Measurements from ENCODE around the gene ZGRF1.
"Not testable (repeated sequence)": the region's sequence is repeated elsewhere in the genome, so short reads cannot be mapped to it uniquely, and the experiment has no call there.

Gene ZGRF1

DNA sequence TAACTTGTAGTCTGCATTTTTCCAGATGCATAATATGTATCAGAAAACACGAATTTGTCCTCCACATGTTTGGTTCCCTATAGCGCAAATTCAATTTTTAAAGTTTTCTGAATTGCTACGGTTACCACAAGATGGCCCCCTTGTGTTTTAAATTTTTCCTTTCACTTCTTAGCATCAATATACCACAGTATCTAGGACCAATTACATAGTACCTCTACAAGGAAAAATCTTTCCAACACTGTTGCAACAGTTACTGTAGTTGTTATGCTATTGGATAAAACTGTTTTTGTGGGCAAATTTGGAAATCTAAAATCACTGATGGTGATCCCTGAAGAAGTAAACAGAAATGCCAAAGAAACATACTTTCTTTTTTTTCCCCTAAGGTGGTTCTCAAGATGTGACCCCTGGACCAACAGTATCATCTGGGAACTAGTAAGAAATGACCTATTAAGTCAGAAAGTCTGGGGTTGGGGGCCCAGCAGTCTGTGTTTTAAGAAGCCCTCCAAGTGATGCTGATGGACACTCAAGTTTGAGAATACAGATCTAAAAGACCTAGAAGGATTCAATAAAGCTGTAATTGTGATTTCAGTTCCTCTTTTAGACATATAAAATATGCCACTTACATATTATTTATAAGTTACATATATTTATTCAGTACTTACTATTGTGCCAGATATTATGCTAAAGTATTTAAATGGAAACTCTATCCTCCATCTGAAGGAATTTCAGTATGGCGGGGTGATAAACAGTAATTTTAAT is 3.1 kb downstream of the ZGRF1 start:
- peak; percentile 98 for FAIRE-seq

DNA sequence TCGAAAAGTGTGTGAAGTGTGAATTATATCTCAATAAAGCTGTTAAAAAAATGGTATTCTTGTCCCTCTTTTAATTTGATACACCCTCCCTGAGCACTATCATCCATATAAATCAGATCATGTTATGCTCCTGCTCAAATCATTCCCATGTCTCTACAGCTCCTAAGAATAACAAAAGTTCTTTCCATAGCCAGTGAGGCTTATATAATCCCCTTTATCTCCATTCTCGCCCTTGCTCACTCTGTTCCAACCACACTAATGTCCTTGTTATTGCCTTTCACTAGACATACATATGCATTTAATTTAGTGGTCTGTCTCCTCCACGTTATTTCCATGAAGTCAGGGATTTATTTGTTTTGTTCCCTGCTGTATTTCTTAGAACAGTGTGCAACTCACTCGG is 10.5 kb downstream of the ZGRF1 start:
- FAIRE-seq = no peak

DNA sequence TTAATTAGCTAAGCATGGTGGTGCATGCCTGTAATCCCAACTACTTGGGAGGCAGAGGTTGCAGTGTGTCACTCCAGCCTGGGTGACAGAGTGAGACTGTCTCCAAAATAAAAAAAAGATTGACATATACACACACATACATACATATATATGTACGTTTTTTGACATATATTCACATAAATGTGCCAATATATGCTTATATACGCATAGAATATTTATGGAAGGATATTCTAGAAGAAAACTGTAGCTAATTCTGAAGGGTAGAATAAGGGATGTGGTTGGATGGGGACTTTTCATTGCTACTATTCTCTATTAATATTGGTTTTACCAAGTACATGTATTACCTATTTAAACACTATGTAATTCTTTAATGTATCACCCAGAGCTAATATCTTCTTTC is 19.7 kb downstream of the ZGRF1 start:
- FAIRE-seq = no peak

DNA sequence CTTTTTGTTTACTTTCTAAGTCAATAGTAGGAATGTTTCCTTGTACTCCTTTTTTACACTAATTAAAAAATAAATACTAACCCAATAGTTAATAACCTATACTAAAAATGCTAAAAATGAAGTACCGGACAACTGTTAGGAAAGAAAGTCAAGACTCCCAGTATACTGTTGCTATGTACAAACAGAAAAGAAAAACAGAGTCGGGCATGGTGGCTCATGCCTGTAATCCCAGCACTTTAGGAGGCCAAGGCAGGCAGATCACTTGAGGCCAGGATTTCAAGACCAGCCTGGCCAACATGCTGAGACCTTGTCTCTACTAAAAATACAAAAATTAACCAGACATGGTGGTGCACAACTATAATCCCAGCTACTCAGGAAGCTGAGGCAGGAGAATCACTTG is 23.9 kb downstream of the ZGRF1 start:
- not testable (repeated sequence) for FAIRE-seq

DNA sequence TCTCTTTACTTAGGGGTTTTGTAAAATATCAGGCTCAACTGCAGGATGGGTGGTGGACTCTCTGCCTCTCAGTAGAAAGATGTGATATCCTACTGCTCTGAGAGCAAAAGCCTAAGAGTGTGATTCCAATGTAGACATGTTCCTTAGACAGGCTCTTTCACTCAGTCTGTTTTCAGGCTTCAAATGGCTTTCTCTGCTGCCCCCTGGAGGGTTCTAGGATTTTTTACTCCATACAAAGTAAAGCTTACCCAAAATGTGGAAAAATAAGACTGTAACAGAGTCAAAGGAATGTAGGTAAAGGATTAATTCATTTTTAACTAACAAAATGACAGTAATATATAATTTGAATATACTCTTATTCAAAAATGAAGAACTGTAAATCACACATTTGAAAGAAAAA is 32.1 kb downstream of the ZGRF1 start:
- peak; percentile 95 for FAIRE-seq

DNA sequence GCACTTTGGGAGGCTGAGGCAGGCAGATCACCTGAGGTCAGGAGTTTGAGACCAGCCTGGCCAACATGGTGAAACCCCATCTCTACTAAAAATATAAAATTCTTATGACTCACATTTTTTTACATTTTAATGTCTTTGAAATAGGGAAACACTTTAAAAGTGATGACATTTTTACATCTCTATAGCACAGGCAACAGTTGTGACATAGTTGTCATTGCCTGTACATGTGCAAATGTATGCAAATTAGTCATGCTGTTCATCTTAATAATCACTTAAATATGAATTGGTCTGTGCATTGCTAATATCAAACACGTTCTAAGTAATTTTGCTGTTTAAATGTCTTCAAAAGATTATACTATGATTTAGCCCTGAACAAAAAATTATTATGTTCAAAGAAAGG is 41.7 kb downstream of the ZGRF1 start:
- no peak for FAIRE-seq

DNA sequence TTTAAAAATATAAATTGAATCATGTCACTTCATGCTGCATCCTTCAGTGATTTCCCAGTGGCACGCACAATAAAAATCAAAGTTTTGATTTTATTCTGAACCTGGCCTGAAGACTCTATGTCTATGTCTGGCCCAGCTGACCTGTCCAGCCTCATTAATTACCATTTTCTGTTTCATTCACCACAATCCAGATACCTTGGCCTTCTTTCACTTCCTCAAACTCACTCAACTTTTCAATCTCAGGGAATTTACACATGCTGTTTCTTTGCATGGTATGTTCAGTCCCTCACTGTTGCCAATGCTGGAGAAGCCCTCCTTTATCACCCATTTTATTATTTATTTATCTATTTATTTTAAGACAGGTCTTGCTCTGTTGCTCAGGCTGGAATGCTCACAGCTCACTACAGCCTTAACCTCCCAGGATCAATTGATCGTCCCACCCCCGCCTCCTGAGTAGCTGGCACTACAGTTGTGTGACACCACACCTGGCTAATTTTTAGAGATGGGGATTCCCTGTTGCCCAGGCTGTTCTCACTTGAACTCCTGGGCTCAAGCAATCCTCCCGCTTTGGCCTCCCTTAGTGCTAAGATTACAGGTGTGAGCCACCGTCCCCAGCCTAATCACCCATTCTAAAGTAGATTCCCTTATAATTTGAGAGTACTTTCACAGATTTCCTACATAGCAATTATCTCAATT is 43.1 kb downstream of the ZGRF1 start:
- FAIRE-seq = no peak

DNA sequence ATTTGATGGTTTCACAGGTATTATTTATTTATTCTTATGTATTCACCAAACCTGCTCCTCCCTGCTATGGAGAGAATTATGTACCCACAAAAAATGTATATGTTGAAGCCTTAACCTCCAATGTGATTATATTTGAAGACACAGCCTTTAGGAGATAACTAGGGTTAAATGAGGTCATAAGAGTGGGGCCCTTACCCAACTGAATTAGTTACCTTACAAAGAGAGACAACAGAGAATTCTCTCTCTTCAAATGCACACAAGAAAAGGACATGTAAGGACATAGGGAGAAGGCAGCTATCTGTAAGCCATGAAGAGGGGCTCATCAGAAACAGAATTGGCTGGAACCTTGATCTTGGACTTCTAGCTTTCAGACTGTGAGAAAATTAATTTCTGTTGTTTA is 44.0 kb downstream of the ZGRF1 start:
- FAIRE-seq = no peak

DNA sequence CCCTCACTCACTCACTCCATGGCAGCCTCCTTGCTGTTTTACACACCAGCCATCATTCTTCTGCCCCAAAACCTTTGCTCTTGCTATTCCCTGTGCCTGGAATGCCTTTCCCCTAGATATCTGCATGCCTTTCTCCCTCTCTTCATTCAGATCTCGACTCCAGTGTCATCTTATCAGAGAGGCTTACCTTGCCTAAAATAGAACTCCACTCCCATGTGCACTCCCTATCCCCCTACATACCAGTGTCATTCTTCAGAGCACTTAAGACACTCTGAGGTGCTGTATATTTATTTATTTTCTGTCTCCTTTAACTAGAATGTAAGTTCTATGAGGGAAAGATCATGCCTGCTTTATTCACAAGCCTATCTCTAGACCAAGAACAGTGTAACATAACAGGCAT is 45.1 kb downstream of the ZGRF1 start:
- no peak for FAIRE-seq

DNA sequence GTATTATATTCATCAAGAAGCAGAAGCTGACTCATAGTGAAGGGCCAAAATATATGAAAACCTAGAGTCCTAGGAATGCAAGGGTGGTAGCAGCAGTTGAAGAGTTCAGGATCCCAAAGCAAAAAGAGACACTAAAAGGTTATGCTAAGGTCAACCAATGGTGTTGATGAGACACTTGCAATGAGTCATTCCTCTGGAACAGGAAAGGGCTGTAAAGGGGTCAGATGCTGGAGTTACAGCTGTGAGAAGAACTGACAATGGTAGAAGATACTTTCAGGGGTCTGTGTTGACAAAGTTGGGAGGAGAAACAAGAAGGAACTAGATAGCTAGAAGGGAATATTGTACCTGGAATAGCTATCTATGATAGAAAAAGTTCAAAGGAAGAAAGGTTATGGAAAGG is 47.5 kb downstream of the ZGRF1 start:
- no peak for FAIRE-seq

DNA sequence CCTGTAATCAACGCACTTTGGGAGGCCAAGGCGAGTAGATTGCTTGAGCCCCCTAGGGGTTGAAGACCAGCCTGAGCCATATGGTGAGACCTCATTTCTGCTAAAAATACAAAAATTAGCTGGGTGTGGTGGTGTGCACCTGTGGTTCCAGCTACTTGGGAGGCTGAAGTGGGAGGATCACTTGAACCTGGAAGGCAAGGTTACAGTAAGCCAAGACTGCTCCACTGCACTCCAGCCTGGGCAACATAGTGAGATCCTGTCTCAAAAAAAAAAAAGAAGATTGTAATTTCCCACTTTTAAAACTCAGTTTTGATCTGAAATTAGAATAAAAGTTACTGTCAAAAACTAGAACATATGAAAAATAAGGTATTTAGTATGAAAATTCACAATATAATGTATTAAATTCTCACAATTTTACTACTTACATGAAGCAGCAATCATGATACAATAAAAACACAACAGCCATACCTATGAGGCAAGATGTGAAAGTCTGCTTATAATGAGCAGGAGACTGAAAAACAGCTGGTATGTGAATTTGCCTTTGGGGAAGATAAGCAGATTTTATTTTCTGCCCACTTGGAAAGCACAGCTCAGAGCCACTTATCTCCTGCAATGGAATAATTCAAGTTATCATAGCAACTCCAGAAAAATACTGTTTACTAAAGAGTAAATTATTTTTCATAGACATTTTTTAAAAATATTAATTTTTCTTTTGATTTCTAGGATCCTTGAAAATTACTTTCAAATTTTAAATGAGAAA is 50.6 kb downstream of the ZGRF1 start:
- no peak for FAIRE-seq

DNA sequence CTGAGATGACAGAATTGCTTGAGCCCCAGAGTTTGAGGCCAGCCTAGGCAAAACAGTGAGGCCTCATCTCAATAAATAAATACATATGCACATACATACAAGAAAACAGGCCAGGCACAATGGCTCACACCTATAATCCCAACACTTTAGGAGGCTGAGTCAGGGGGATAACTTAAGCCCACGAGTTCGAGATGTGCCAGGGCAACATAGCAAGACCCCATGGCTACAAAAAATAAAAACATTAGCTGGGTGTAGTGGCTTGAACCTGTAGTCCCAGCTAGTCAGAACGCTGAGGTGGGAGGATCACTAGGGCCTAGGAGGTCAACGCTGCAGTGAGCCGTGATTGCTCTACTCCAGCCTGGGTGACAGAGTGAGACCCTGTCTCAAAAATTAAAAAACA is 69.2 kb downstream of the ZGRF1 start:
- no peak for FAIRE-seq

DNA sequence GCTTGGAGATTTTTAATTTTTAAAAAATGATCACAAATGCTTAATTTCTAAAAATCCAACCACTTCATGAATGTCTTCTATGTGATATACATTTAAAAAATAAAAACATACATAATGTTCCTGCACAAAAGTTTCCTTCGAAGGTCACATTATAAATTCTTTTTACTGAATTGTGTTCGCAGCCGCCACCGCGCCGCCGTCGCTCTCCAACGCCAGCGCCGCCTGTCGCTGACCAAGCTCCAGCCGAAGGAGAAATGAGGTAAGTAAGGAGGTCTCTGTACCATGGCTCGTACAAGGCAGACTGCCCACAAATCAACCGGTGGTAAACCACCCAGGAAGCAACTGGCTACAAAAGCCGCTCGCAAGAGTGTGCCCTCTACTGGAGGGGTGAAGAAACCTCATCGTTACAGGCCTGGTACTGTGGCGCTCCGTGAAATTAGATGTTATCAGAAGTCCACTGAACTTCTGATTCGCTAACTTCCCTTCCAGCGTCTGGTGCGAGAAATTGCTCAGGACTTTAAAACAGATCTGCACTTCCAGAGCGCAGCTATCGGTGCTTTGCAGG is 71.9 kb downstream of the ZGRF1 start:
- no peak for FAIRE-seq

DNA sequence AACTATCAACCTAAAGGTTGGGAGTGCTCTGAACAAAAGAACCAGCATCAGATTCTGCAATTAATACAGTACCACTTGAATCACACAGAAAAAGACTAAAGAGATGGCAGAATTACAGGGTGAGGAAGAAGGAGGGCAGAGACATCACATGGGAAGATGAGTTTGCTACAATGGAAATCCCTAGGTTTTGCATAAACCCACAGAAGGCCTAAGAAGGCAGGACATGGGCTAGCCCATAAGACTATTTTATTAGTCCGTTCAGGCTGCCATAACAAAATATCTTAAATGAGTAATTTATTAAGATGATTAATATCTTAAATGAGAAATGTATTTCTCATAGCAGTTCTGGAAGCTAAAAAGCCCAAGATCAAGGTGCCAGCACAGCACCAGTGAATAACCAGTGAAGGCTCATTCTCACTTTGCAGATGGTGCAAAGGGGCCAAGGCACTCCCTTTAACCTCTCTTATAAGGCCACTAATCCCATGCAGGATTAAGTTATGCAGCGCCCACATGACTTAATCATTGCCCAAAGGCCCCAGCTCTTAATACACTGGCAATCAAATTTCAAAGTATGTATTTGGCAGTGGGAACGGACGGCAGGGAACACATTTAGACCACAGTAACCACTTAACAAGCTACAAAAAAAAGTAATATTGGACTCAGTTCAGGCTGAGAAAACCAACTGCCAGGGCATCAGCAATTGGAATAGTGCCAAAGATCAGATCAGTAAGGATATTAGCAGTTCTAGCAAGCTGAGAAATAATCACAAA is 73.1 kb downstream of the ZGRF1 start:
- no peak for FAIRE-seq

DNA sequence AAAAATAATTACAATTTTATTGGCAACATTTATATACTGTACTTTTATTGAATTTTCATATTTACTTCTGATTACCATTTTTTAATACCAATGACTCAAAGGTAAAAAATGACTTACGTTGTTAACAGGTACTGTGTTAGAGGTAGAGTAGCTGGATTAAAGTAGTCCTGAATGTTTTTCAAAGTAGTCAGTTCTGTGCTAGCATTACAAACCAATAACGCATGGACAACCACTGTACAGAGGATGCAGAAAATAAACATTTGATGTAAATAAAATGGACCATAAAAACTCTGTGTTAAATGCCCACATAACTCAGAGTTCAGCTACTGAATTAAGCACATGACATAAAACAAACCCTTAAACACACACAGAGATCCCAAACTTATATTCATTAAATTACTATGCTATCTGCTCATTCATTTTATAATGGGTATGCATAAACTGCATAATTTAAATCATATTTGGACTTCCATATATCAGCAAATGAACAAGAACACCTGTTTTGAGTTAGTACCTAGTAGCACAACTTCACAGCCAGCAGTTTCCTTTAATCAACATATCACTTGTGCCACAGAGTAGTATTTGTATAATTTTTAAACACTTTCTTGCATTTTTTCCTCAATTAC is 74.3 kb downstream of the ZGRF1 start:
- no peak for FAIRE-seq

DNA sequence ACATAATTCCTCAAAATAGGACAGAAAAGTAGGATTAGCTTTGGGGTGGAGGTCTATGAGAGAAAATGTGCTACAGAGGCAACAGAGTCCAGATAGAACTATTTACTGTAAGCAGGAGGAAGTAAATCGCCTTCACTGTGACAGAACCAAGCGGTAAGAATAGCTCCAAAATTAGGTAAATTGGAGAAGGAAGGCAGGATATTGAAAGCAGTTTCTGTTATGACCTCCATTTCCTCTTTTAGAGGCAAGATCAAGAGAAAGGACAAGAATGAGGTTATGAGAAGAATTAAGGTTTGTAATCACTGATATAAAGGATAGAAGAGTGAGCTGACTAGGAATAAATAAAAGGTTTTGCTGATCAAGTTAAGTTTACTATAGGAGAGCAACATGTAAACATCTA is 76.6 kb downstream of the ZGRF1 start:
- FAIRE-seq = no peak

DNA sequence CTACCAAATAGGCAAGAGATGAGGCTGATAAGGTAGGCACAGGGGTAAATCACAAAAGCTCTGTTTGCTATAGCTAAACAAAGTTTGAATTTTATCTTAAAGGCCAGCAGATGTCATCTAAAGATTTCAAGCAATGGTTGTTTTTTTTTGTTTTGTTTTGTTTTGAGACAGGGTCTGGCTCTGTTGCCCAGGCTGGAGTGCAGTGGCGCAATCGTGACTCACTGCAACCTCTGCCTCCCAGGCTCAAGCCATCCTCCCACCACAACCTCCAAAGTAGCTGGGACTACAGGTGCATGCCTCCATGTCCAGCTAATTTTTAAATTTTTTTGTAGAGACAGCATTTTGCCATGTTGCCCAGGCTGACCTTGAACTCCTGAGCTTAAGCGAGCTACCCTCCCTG is 77.7 kb downstream of the ZGRF1 start:
- no peak for FAIRE-seq

DNA sequence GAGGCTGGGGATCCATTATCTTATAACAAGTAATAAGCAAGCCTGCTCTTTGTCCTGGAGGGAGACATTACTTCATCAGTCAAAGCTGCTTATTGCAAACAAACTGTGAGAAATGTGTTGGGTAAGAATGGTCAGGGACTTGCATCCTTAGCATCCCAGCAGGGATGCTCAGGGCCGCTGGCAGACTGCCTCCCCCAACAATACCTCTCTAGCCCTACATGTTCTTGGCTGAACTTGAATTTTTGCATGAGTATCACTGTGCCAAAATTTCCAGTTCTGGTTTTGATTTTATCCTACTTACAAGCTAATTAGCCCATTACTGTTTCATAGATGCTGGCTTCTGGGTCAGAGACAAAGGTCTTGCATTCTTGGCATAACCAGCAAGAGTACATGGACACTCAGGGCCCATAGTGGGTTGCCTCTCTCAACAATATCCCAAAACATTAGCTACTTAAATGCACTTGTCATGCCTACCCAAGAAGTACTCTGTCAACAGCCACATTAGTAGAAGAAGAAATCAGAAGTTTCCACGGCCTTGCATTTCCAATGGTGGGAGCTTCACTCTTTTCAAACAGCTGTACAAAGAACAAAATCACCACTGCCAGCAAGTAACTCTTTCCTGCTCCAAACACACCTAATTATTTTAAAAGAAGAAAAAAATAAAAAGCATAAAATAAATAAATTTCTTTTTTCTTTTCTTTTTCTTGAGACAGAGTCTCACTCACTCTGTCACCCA is 78.9 kb downstream of the ZGRF1 start:
- no peak for FAIRE-seq

DNA sequence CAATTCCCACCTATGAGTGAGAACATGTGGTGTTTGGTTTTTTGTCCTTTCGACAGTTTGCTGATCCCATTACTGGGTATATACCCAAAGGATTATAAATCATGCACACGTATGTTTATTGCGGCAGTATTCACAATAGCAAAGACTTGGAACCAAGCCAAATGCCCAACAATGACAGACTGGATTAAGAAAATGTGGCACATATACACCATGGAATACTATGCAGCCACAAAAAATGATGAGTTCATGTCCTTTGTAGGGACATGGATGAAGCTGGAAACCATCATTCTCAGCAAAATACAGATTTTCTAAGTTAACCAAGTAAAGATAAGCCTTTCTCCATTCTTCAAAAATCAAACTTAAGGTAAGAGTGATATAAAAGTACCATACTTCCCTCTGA is 82.4 kb downstream of the ZGRF1 start:
- not testable (repeated sequence) for FAIRE-seq

DNA sequence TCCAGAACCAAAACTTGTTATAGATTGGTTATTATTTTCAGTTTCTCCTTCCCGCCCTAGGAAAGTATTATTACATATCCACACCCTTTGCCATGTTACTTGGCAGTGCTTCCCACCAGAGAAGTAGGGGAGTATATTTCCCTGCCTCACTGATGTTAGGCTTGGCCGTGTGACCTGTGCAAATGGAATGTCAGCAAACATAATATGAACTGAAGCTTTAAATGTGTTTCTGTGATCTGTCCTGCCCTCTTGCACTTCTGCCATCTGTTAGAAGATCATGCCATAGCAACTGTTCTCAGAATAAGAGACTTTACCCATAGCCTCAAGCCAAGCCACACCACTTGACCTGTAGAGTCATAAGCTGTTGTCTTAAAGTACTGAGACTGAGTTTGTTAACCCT is 84.0 kb downstream of the ZGRF1 start:
- no peak for FAIRE-seq

DNA sequence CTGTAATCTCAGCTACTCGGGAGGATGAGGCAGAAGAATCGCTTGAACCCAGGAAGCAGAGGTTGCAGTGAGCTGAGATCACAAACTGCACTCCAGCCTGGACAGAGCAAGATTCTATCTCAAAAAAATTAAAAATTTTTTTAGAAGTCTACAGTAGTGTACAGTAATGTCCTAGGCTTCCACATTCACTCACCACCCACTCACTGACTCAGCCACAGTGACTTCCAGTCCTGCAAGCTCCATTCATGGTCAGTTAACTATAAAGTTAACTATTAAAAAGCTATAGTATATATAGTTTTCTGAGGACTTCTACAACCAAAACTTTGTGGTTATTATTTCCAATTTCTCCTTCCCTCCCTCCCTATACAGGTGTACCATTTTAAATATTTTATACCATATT is 86.0 kb downstream of the ZGRF1 start:
- FAIRE-seq = no peak

DNA sequence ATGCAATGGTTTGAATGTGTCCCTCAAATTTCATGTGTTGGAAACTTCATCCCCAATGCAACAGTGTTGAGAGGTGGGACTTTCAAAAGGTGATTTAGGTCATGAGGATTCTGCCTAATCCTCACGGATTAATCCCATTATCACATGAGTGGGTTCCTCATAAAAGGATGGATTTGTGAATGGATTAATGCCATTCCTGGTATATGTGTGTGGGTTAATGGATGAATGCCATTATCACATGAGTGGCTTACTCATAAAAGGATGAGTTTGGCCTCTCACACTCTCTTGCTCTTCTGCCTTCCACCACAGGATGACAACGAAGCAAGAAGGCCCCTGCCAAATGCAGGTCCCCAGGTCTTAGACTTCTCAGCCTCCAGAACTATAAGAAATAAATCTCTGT is 90.2 kb downstream of the ZGRF1 start:
- FAIRE-seq = no peak
